ENCODE measurements around the gene FBXW11.

FBXW11 gene

GRCh38 chr5:171838066-171838465 is 168.4 kb downstream of the FBXW11 start:
- DNase-seq = no peak

- DNase-seq = no peak
Measured at GRCh38 chr5:171837522-171837921, 168.9 kb downstream of the FBXW11 start.

DNA sequence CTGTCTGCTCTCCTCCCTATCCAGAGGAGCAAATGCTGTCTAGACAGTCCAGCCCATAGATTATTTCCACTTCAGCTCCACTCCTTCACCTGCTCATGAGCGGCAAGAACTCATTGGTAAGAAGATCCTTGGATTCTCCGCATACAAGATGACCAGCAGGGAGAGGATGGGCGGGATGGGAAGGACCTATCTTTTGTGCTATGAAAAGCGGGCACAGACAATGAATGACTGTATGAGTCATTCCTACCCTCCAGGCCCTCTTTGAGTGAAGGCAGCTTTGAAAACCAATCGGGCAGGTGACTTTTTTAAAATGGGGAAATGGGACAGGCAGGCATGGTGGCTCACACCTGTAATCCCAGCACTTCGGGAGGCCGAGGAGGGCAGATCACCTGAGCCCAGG is 171.4 kb downstream of the FBXW11 start:
- no peak for DNase-seq

- DNase-seq = no peak
Measured at GRCh38 chr5:171834461-171834860, 172.0 kb downstream of the FBXW11 start.

DNA sequence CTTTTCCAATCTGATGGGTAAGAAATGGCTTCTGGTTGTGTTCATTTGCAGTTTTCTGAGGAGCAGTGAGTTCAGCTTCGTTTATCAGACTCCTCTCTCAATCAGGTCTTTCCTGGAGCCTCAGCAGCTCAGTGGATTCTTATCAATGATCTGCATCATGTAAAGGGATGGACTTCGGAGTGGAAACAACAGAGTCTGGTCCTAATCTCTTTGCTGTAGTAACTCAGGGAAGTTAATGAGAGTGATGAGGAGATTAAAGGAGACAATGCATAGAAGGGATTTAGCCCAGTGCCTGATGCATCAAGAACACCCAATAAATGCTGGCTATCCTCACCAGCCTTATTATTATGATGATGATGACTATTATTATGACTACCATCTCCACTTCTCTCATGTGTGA is 173.7 kb downstream of the FBXW11 start:
- DNase-seq = no peak

- no peak for DNase-seq
Measured at GRCh38 chr5:171830686-171831085, 175.8 kb downstream of the FBXW11 start.

DNA sequence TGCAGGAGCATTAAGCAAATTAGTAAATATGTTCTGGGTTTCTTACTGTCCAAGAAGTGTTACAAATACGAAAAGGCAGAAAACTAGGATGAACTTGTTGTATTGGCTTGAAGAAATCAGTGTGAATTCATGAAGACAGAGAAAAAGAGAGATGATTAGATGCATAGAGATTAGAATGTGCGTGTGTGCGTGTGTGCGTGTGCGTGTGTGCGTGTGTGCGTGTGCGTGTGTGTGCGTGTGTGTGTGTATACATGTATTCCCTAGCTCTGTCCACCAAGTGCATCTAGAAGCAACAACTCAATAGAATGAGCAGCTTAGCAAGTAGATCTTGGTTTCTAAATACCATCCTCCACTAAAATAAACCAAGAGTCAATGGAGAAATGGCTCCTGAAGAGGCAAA is 179.3 kb downstream of the FBXW11 start:
- DNase-seq = no peak

DNA sequence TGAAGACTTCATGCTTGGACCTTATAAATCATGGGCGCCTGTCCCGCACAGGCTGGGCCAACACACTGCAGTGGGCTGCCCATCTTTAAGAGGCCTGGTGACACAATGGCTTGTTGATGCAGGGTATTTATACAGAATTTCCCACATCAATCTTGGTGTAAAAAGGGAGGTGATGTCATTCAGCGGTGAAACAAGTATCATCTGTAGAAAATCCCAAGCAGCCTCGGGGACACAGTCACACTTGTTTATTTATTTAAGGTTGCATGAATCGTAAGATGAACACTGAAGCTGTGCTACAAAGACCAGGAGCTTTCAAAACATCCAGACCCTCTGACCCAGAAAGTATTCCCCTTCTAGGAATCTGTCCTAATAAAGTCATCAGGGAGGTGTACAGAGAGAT is 180.3 kb downstream of the FBXW11 start:
- no peak for DNase-seq

DNA sequence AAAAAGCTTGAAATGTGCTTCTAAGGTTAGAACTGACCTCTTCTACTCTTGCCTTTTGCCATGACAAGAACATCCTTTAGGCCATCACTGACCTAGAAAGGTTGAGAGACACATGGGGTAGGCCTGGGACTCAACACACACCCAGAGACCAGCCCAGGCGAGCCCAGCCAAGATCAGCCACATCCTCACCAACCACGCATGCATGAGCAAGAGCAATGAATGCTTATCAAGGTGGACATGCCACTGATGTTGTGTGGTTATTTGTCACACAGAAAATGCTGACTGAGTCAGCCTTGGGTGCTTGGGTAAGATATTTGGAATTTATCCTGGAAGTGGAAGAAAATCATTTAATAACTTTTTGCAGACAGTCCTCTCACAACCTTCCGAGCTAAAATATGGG is 181.4 kb downstream of the FBXW11 start:
- no peak for DNase-seq

DNA sequence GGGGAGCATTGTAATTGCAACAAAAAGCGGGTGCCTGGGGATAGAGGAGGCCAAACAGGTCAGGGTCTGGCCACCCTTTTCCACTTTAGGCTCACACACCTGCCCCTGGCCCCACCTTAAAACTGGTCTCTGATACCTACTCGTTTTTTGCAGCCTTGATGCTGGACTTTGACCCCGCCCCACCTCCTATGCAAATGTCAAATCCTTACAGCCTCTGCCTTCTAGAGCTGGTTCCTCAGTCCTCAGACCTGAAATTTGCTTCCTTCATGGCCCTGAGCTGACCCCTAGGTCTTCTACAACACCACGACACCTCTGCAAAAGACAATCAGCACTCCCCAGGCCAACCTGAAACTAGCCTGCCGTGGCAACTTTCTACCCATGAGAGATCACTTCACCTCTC is 183.2 kb downstream of the FBXW11 start:
- DNase-seq = no peak

DNA sequence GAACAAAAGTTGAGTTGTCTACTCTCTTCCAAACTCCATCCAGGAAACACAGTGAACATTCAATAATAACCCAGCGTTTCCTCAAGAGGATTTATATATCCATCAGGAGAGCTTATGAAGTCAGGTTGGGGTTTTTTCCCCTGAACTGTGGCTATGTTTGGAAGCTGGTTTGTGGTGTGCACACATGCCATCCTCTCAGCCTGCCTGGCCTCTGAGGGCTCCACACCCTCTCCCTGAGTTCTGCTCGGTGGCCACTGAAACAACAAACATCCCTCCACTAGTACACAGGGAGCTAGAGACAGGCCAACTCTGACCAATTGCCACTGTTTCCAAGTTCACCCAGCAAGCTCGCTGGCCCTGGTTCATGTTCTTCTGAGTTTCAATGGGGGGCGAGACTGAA is 185.2 kb downstream of the FBXW11 start:
- DNase-seq = no peak

- DNase-seq = no peak
Measured at GRCh38 chr5:171820561-171820960, 185.9 kb downstream of the FBXW11 start.

DNA sequence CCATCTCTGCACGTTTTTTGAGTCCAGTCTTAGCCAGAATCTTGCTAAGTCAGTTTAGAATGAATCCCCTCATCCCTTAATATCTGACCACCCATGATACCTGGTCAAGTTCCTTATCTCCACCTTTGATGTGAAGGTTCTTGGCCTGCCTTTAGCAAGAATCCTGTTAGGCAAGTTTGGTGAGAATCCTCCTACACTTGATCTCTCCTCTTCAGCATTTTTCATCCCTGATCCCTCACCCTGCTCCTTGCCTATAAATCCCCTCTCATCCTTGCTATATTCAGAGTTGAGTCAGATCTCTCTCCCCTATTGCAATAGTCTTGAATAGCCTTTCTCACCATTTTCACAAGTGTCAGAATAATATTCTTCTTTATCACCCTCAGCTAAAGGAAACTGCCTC is 189.8 kb downstream of the FBXW11 start:
- DNase-seq = no peak

DNA sequence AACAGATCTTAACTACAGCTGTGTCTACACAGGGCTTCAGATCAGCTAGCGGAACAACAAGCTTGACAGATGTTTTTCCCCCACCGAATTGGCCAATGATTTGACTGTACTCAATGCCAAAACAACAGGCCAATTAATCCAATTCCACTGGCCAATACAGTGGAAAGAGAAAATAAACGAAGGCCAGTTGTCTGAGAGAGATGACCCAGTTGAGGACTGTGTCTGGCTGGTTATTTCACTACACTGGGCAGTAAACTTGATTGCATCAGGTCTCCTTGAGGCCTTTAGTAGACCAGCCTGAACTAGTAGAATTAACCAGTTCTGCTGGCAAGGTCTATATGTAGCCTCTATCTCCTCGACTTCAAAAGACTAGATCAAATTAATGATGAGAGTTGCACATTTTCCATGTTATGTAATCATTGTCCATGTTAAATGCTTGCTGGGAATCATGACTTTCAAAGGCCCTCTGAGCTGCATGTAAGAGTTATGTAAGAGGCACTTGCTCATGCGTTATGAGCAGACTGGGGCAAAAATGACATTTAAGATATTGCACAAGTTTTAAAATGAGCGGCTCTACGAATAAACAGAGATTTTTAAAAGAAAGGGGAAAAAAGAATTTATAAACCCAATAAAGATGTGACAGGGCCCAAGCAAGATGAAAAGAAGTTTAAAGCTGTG is 192.5 kb downstream of the FBXW11 start:
- no peak for DNase-seq

- no peak for DNase-seq
Measured at GRCh38 chr5:171813270-171813669, 193.2 kb downstream of the FBXW11 start.

All from AML-193 (cell line).